SIG-M5 (cell line): ENCODE measurements around the gene DSTN.
A peak's percentile ranks its signal among the peaks of the same experiment; 100 is the strongest.

Source experiments
- DNase-seq: peaks from one replicate; lab custom pipeline; 2025; lab: John Stamatoyannopoulos, UW

DSTN gene

GRCh38 chr20:17569616-17570346, at the start of gene DSTN:
DSTN (plus strand) TSS chr20:17570075; CDS start chr20:17570209, 134 bp downstream.
- no peak for DNase-seq

GRCh38 chr20:17520583-17520982, 49.3 kb upstream of the DSTN start:
- DNase-seq, result no peak

- DNase-seq, result no peak
Measured at GRCh38 chr20:17522528-17522927, 47.3 kb upstream of the DSTN start.

GRCh38 chr20:17523326-17523725, 46.5 kb upstream of the DSTN start:
- DNase-seq, result no peak

- DNase-seq, result no peak
Measured at GRCh38 chr20:17524560-17524959, 45.3 kb upstream of the DSTN start.

- no peak for DNase-seq
Measured at GRCh38 chr20:17525132-17525531, 44.7 kb upstream of the DSTN start.

DNA sequence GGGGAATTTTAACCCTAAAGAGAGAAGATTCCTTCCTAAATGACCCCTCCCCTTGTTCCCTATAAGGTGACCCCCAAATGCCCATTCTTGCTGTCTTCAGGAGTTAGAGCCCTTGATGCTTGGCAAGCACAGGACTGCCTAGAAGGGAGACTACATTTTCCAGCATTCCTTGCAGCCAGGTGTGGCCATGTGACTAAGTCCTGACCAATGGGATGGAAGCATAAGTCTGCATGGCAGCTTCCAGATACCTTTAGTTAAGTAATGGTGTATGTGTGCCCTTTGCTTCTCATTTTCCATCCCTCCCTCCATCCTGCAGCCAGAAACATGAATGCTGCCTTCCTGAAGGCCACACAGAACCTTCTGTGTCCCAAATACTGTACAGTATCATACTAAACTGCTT, 44.2 kb upstream of the DSTN start:
- DNase-seq, result no peak

DNA sequence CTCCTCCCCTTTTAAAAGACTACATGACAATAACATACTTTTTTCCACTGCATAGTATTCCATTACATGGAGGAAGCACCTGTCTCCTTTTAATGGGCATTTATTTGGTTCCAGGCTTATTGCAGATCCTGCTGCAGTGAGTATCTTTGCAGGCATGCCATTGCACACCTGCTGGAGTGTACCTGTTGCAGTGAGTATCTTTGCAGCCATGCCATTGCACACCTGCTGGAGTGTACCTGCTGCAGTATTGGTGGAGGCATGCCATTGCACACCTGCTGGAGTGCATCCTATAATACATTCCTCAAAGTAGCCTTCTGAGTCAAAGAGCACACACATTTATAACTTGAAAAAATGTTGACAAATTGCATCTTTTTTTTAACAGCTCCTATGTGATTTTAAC, 40.3 kb upstream of the DSTN start:
- no peak for DNase-seq

DNA sequence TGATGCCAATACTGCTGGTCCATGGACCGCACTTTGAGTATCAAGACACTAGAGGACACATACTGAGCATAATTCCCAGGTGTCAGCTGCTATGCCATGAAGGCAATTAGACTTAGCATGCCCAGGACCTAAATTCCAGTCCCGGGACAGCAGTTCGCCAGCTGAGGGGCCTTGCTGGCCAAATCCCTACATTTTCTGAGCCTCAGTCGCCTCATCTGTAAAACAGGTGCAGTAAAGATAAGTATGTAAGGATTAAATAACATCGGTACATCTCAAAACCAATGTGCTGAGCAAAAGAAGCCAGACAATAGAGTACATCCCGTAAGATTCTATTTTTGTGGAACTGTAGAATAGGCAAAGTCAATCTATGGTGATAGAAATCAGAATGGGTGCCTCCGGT, 39.7 kb upstream of the DSTN start:
- DNase-seq, result no peak

GRCh38 chr20:17530716-17531664, 38.9 kb upstream of the DSTN start, which contains the start of gene BFSP1:
BFSP1 (minus strand) TSS chr20:17531379; CDS start chr20:17531329, 50 bp downstream.
- no peak for DNase-seq

DNA sequence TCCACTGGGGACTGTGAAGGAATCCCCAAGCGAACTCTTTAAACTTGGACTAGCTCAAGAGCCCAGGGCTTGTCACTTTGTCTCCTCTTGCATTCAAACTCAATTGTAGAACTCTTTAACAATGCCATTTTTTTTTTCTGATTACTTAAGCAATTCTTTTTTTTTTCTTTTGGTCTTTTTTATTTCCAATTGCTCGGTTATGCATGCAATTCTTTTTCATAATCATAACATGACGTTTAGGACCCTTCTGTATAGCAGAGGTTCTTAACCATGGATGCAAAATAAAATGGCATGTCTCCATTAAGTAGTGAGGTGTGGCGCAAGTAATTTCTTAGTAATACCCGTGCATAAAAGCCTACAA, 38.2 kb upstream of the DSTN start:
- no peak for DNase-seq

DNA sequence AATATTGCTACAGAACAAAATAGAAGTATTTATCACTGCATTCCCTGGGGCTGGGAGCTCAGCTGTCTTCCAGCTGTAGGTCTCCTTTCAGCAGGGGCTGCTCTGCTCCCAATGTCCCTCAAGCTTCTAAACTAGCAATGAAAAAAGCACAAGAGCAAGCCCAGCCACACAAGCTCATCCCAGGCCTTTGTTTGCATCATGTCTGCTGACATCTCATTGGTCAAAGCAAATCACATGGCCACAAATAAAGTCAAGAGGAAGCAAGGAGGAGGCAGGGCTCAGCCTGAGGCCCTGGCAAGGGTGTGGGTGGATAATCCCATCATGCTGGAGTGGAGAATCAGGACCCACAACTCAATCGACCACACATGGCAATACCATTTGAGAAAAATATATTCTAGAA, 36.5 kb upstream of the DSTN start:
- no peak for DNase-seq

DNA sequence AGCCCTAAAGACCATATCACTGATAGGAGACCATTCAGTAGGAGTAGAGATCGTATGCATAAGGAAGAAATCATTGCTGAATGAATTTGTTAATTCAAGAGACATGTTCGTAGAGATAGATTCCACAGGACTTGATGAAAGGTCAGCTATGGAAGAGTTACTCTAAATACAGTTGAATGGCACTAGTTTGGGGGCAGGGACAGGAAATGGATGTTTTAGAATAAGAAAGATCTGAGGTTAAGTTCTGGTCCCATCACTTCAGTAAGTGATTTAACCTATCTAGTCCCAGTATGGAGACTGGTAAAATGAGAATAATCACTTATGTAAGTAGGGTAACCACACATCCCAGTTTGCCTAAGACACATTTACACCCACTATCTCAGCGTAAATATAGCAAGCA, 35.8 kb upstream of the DSTN start:
- no peak for DNase-seq

DNA sequence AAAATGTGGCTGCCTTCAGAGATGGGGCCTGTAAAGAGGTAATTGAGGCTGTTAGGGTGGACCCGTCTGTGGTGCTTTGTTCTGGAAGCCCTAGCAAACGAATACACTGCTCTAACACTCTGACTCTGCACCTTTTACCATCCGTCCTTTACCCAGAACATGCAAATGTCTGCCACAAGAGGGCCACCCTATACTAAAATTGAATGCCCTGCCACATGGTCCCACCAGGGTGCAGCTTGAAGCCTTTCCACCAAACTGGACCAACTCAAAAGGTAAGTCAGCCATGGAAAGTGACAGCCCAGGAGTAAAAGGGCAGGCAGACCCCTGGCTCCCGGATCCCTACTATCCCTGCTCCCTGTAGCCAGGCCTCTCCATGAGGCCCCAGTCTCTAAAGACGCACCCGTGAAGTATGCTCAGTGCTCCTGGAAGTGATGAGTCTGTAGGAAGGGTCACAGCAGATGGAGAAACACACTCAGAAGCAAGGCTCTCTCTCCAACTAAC, 32.9 kb upstream of the DSTN start:
- DNase-seq, result peak; percentile 36

- DNase-seq, result no peak
Measured at GRCh38 chr20:17537959-17538358, 31.9 kb upstream of the DSTN start.

DNA sequence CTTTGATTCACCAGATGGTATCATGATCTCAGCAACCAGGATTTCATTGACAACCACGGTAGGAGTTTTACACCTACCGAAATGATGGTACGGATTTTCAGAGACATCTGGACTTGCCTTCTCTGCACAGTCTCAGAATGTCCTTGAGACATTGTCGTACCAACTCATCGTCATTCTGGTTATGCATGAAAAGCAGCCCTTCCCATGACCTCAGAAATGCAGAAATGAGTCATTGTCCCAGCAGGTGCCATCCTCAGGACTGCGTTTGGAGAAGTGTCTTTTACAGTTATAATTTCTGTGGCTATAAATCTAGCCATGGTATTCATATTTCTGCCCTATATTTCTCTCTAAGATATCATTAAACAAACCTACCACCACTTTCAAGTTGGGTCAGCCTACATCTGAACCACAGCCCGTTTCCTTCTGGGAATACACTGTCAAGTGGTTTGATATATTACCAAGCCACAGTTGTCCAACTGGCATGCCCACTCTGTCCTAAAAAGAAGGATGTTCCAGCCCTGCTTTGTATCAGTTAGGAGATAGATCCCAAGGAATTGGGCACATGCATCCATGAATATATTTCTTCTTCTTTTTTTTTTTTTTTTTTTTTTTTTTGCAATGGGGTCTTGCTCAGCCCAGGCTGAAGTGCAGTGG, 31.2 kb upstream of the DSTN start:
- DNase-seq, result no peak

DNA sequence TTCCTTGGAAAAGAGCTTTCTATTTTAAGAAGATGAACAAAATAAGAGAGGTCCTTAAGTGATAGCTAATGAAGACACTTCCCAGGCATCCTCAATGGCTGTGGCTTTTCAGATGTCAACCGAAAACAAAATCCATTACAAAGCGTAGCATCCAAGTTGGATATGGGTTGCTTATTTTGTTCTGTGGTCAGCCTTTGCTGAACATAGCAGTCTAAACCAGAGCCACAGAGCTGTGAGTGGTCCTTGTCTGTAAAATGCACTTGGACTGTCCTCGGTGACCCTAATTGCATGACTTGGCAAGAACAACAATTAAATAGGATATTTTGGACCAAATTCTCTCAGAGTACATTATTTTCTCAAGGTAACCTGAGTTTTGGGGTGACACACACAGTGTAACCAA, 28.3 kb upstream of the DSTN start:
- DNase-seq, result no peak

DNA sequence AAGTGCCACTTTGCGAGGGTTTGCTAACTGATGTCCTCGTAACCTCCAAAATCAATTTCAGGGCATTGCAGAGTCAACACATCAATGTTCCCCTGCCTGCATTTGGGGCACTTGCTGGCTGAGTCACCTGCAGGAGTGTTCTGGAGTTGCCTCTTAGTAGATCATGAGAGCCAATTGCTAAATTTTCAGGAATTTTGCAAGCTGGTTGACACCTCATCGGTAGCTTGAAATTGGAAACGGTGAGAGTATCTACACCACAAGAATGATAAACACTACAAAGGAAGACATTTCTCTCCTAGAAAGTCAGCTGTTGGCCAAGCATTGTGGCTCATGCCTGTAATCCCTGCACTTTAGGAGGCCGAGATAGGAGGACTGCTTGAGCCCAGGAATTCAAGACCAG, 27.9 kb upstream of the DSTN start:
- no peak for DNase-seq

GRCh38 chr20:17542481-17542880, 27.4 kb upstream of the DSTN start:
- no peak for DNase-seq

GRCh38 chr20:17542993-17543412, 26.9 kb upstream of the DSTN start:
- no peak for DNase-seq

DNA sequence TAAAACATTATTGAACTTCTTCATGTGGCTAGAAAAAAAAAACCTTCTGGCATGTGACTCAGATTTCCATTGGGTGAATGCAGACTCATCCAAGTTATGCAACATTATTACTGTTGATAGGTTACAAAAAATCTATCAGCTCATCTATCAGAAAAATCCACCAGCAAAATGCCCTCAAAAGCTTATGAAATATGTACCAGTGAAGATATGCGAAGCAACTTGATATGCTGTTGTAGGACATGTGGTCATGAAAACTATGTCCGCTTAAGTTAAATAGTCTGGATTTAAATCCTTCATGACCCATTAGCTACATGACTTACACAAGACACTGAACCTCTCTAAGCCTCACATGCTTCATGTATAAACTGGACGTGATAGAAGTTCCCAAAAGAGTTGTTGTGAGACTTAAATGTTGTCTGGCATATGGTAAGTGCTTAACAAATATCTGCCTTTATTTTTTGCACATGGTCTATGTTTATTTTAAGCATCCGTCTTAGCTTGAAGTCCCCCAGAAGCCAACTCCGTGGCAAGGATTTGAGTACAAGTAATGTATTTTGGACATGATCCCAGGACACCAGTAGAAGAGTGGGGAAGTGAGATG, 26.2 kb upstream of the DSTN start:
- no peak for DNase-seq

GRCh38 chr20:17545127-17545526, 24.7 kb upstream of the DSTN start:
- no peak for DNase-seq
